ENCODE measurements around the gene DLX1. TPM values are rescaled to one million over a fixed set of nuclear protein-coding genes. Genes with fewer than 3 reads are reported as not detected.
"Not testable (repeated sequence)": the region's sequence is repeated elsewhere in the genome, so short reads cannot be mapped to it uniquely, and the experiment has no call there.

The DLX1 gene
- total and polyA plus RNA-seq, 8 donors = 0.25 to 1.1 TPM; not detected in 6

- Histone ChIP-seq H3K27me3 (peaks cover 0 to 3% (median 0%) of the 10 kb centered on the region in 3 donors), H3K36me3 (no peaks in the 10 kb centered on the region), H3K4me3 (no peak overlapping the region), H3K4me1 (no peaks in the 10 kb centered on the region), H3K27ac (no peak overlapping the region), H3K9me3 (peaks cover 0 to 7% (median 0%) of the 10 kb centered on the region in 4 donors)
- intact Hi-C loops (cut with DNase I; ENCODE audit: low total_unique reads) = no loop called here
- WGBS, 5 donors = 87 to 93% (median 92%) methylated on average over 4 of the region's 4 CpGs
- TF ChIP-seq POLR2A (IDR thresholded peaks at IDR 0.05) = no peak
- TF ChIP-seq EP300 (IDR thresholded peaks at IDR 0.05) = no peak
- TF ChIP-seq CTCF (IDR thresholded peaks at IDR 0.05) = no peak
- no peak for TF ChIP-seq POLR2AphosphoS5 (IDR thresholded peaks at IDR 0.05)
- DNase-seq = no peak
Observed at GRCh38 chr2:172135446-172135845, 50.1 kb downstream of the DLX1 start.

- Histone ChIP-seq H3K36me3 (no peaks in the 10 kb centered on the region), H3K27me3 (peaks cover 0 to 3% (median 0%) of the 10 kb centered on the region in 3 donors), H3K27ac (no peak overlapping the region), H3K4me1 (no peaks in the 10 kb centered on the region), H3K9me3 (peaks cover 0 to 7% (median 0%) of the 10 kb centered on the region in 4 donors), H3K4me3 (no peak overlapping the region)
- TF ChIP-seq EP300 (IDR thresholded peaks at IDR 0.05) (no peak), CTCF (IDR thresholded peaks at IDR 0.05) (no peak), POLR2A (IDR thresholded peaks at IDR 0.05) (no peak), POLR2AphosphoS5 (IDR thresholded peaks at IDR 0.05) (no peak)
- WGBS, 5 donors = 59 to 83% (median 78%) methylated on average over 2 of the region's 2 CpGs
- intact Hi-C loops (cut with DNase I; ENCODE audit: low total_unique reads) = no loop called here
- no peak for DNase-seq
Observed at GRCh38 chr2:172137109-172137508, 51.8 kb downstream of the DLX1 start.

GRCh38 chr2:172137943-172138342, 52.6 kb downstream of the DLX1 start:
- Histone ChIP-seq H3K27ac (no peak overlapping the region), H3K36me3 (no peaks in the 10 kb centered on the region), H3K9me3 (peaks cover 0 to 7% (median 0%) of the 10 kb centered on the region in 4 donors), H3K4me3 (no peak overlapping the region), H3K4me1 (no peaks in the 10 kb centered on the region), H3K27me3 (peaks cover 0 to 3% (median 0%) of the 10 kb centered on the region in 3 donors)
- 81 to 93% (median 89%) methylated on average over 2 of the region's 2 CpGs for WGBS, 5 donors
- TF ChIP-seq POLR2AphosphoS5 (IDR thresholded peaks at IDR 0.05) (no peak), EP300 (IDR thresholded peaks at IDR 0.05) (no peak)
- no peak for DNase-seq
- intact Hi-C loops (cut with DNase I; ENCODE audit: low total_unique reads) = no loop called here

DNA sequence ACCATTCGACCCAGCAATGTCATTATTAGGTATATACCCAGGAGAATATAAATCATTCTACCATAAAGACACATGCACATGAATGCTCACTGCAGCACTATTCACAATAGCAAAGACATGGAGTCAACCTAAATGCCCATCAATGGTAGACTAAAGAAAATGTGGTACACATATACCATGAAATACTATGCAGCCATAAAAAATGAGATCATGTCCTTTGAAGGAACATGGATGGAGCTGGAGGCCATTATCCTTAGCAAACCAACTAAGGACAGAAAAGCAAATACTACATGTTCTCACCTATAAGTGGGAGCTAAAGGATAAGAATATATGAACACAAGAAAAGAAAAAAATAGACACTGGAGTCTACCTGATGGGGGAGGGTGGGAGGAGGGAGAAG, 53.4 kb downstream of the DLX1 start:
- H3K36me3 ChIP-seq; H3K27ac ChIP-seq; H3K9me3 ChIP-seq; H3K27me3 ChIP-seq; intact Hi-C loops (cut with DNase I; ENCODE audit: low total_unique reads); DNase-seq; H3K4me1 ChIP-seq; H3K4me3 ChIP-seq: not testable (repeated sequence)
- 67 to 93% (median 83%) methylated on average over 1 of the region's 1 CpG for WGBS, 5 donors

Other genes starting within 250 kb of the DLX1 start
- 10 to 100 TPM; 13.9 to 53.6 (median 34.4) TPM for gene SLC25A12, start 191.3 kb upstream of the DLX1 start, total RNA-seq
- gene SLC25A12, start 191.3 kb upstream of the DLX1 start, polyA plus RNA-seq = 10 to 100 TPM; 10.1 to 15.7 (median 11.9) TPM
- gene HAT1, start 163.0 kb upstream of the DLX1 start, total RNA-seq = 10 to 100 TPM in 4 of 5 donors, 1 to 10 TPM in 1; 2.9 to 59.8 (median 21.4) TPM
- gene HAT1, start 163.0 kb upstream of the DLX1 start, polyA plus RNA-seq = 10 to 100 TPM; 20.3 to 37.7 (median 31.8) TPM
- gene METAP1D, start 85.6 kb upstream of the DLX1 start, total RNA-seq = 10 to 100 TPM in 1 of 5 donors, 1 to 10 TPM in 4; 3.5 to 16.2 (median 5.8) TPM
- 1 to 10 TPM; 2.9 to 5.3 (median 3.5) TPM for gene METAP1D, start 85.6 kb upstream of the DLX1 start, polyA plus RNA-seq
- not detected for gene DLX2, start 17.4 kb downstream of the DLX1 start, total RNA-seq
- gene DLX2, start 17.4 kb downstream of the DLX1 start, polyA plus RNA-seq = under 1 TPM in 1 of 3 donors, not detected in 2; 0.03 TPM

Data from stomach (tissue), 9 donors.